ENCODE results near the gene MTMR12. TPM values are rescaled to one million over a fixed set of nuclear protein-coding genes. Genes with fewer than 3 reads are reported as not detected.

Gene MTMR12
- total and polyA plus RNA-seq, 10 of the 15 experiments (the other 5 are each of a cell fraction or from before 2014, with no cell fraction given) = 5.0 to 22.9 (median 16.3) TPM

GRCh38 chr5:32245742-32246141 is 67.0 kb downstream of the MTMR12 start:
- WGBS (ENCODE audit: insufficient coverage, insufficient replicate concordance, low lambda C conversion rate, missing lambda C conversion rate) = 77% methylated on average over 1 of the region's 1 CpG
- BruUV-seq (replicated peaks) = no TSS peak
- no peak for DNase-seq (ENCODE audit: low read depth, low spot score)
- Histone ChIP-seq H3K79me2 (ENCODE audit: control insufficient read depth, insufficient read depth, low read length) (no peaks in the 10 kb centered on the region), H3K4me2 (ENCODE audit: control insufficient read depth, insufficient read depth) (no peak overlapping the region), H3K4me3 (no peak overlapping the region), H3K4me1 (ENCODE audit: control insufficient read depth, insufficient read depth, low read length) (no peaks in the 10 kb centered on the region), H3K36me3 (ENCODE audit: control insufficient read depth in 2 of 2, insufficient read depth in 2 of 2, low read length in 1 of 2) (peaks cover 7 to 19% of the 10 kb centered on the region in 2 experiments), H4K20me1 (ENCODE audit: control insufficient read depth, insufficient read depth) (no peaks in the 10 kb centered on the region), H2AFZ (ENCODE audit: control insufficient read depth, low read depth, low read length) (no peak overlapping the region), H3K27me3 (replicated peaks in 1 of 2; ENCODE audit: control insufficient read depth in 2 of 2, insufficient read depth in 2 of 2, low read length in 1 of 2) (no peaks in the 10 kb centered on the region), H3K9ac (ENCODE audit: control insufficient read depth, insufficient read depth, low read length) (no peak overlapping the region), H3K27ac (ENCODE audit: control insufficient read depth, insufficient read depth) (no peak overlapping the region), H3K9me3 (replicated peaks; ENCODE audit: control insufficient read depth, insufficient read depth, low read length) (no peaks in the 10 kb centered on the region)
- FAIRE-seq = no peak
- in situ Hi-C loops (cut with MboI) (no loop called here), intact Hi-C loops (cut with micrococcal nuclease; ENCODE audit: unreplicated experiment) (no loop called here)
- TF ChIP-seq NFYB (IDR thresholded peaks at IDR 0.05; ENCODE audit: insufficient read depth, low read depth, low read length) (no peak), RB1 (IDR thresholded peaks at IDR 0.05; ENCODE audit: borderline replicate concordance) (no peak), CREM (IDR thresholded peaks at IDR 0.05; ENCODE audit: low read depth) (no peak), POLR2AphosphoS5 (IDR thresholded peaks at IDR 0.05; ENCODE audit: low read length) (no peak), TCF7 (IDR thresholded peaks at IDR 0.05; ENCODE audit: borderline replicate concordance) (no peak), CEBPB (IDR thresholded peaks at IDR 0.05; ENCODE audit: borderline replicate concordance in 1 of 2, low read depth in 2 of 2, low read length in 2 of 2) (no peak), CREB1 (IDR thresholded peaks at IDR 0.05; ENCODE audit: low read depth) (no peak), ZNF687 (IDR thresholded peaks at IDR 0.05) (no peak), RELB (IDR thresholded peaks at IDR 0.05; ENCODE audit: low read depth) (no peak), NRF1 (conservative IDR thresholded peaks at IDR 0.05; ENCODE audit: low read depth, low read length) (no peak), LARP7 (IDR thresholded peaks at IDR 0.05) (no peak), STAT3 (IDR thresholded peaks at IDR 0.05; ENCODE audit: low read depth, low read length) (no peak), ZBED1 (IDR thresholded peaks at IDR 0.05; ENCODE audit: borderline replicate concordance) (no peak), MEF2A (IDR thresholded peaks at IDR 0.05; ENCODE audit: insufficient read depth, low read depth, low read length) (no peak), NFXL1 (IDR thresholded peaks at IDR 0.05; ENCODE audit: borderline replicate concordance) (no peak)
- TF ChIP-seq, protein P1, sequence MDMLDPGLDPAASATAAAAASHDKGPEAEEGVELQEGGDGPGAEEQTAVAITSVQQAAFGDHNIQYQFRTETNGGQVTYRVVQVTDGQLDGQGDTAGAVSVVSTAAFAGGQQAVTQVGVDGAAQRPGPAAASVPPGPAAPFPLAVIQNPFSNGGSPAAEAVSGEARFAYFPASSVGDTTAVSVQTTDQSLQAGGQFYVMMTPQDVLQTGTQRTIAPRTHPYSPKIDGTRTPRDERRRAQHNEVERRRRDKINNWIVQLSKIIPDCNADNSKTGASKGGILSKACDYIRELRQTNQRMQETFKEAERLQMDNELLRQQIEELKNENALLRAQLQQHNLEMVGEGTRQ (IDR thresholded peaks at IDR 0.05; ENCODE audit: borderline replicate concordance, low read depth, low read length) = no peak
- TF ChIP-seq, protein P2, sequence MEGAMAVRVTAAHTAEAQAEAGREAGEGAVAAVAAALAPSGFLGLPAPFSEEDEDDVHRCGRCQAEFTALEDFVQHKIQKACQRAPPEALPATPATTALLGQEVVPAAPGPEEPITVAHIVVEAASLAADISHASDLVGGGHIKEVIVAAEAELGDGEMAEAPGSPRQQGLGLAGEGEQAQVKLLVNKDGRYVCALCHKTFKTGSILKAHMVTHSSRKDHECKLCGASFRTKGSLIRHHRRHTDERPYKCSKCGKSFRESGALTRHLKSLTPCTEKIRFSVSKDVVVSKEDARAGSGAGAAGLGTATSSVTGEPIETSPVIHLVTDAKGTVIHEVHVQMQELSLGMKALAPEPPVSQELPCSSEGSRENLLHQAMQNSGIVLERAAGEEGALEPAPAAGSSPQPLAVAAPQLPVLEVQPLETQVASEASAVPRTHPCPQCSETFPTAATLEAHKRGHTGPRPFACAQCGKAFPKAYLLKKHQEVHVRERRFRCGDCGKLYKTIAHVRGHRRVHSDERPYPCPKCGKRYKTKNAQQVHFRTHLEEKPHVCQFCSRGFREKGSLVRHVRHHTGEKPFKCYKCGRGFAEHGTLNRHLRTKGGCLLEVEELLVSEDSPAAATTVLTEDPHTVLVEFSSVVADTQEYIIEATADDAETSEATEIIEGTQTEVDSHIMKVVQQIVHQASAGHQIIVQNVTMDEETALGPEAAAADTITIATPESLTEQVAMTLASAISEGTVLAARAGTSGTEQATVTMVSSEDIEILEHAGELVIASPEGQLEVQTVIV (IDR thresholded peaks at IDR 0.05; ENCODE audit: borderline replicate concordance, partially characterized antibody) = no peak
- ChIA-PET SMC1A (ENCODE audit: uncharacterized antibody, unreplicated experiment) (interaction anchor here (1.1 kb wide), 1 partner anchor 84 kb away, joined by 3 read pairs; no protein-coding TSS in a partner anchor), RAD21 (ENCODE audit: unreplicated experiment) (no interaction called here), POLR2A (no interaction called here), CTCF (interaction anchor here (0.6 to 1.0 kb wide), 2 partner anchors 84 to 97 kb away, joined by 3 read pairs; no protein-coding TSS in a partner anchor)
- no peak for ATAC-seq
